ENCODE results near the gene DLK2. TPM values are rescaled to one million over a fixed set of nuclear protein-coding genes. Genes with fewer than 3 reads are reported as not detected.
A peak's percentile ranks its signal among the peaks of the same experiment; 100 is the strongest.

The DLK2 gene
- total RNA-seq, 1 experiment from 2014 or later: 1.6 TPM

- peak overlapping the region; percentile 66 to 86 for H3K4me3 ChIP-seq (replicated peaks in 1 of 2; ENCODE audit: low read depth in 1 of 2, low read length in 2 of 2)
- no peak overlapping the region for H2AFZ ChIP-seq (ENCODE audit: low read depth, low read length, poor library complexity, severe bottlenecking)
- H3K9ac ChIP-seq (ENCODE audit: low read length): peak overlapping the region; percentile 90
- no peaks in the 10 kb centered on the region for H3K36me3 ChIP-seq (ENCODE audit: control insufficient read depth in 1 of 2, insufficient read depth in 2 of 2, low read length in 2 of 2)
- no peaks in the 10 kb centered on the region for H3K9me3 ChIP-seq (ENCODE audit: control insufficient read depth in 1 of 2, insufficient read depth in 1 of 2, low read depth in 1 of 2, low read length in 2 of 2)
- H3K27me3 ChIP-seq (ENCODE audit: insufficient read depth, low read length): no peaks in the 10 kb centered on the region
- H3K9me2 ChIP-seq (ENCODE audit: insufficient read depth): no peaks in the 10 kb centered on the region
- TF ChIP-seq EZH2phosphoT487 (IDR thresholded peaks at IDR 0.05; ENCODE audit: borderline replicate concordance) (no peak), ZFX (IDR thresholded peaks at IDR 0.05) (0 out of 2 replicates have a peak, but pooled peaks have one; percentile 1)
- no peak for DNase-seq (ENCODE audit: low read depth, low spot score)
- peaks cover 54% of the 10 kb centered on the region for H3K79me2 ChIP-seq (ENCODE audit: insufficient read depth, low read length)
- POLR2A ChIA-PET: interaction anchor here (0.8 to 1.4 kb wide), 3 partner anchors 16 to 21 kb away, joined by 3 to 5 read pairs (median 4); no protein-coding TSS in a partner anchor
- intact Hi-C loops (cut with micrococcal nuclease): no loop called here
- peaks cover 9 to 45% of the 10 kb centered on the region in 2 experiments; a peak in 3 of 4 replicates for H3K4me1 ChIP-seq (ENCODE audit: control insufficient read depth in 1 of 2, insufficient read depth in 2 of 2, low read length in 2 of 2)
- peak overlapping the region; percentile 84 for H3K4me2 ChIP-seq (ENCODE audit: low read length)
- ATAC-seq: no peak
- BruUV-seq (replicated peaks): TSS peak; percentile 58
- H4K20me1 ChIP-seq (ENCODE audit: insufficient read depth): no peaks in the 10 kb centered on the region
- peak overlapping the region; percentile 12; the same call in 1 of the 2 replicates for H3K27ac ChIP-seq (ENCODE audit: low read depth, low read length)
- CTCF ChIA-PET: interaction anchor here (0.7 kb wide), 1 partner anchor 22 kb away, joined by 3 read pairs; no protein-coding TSS in a partner anchor
- RAD21 ChIA-PET (ENCODE audit: low non-redundant PET in 1 of 2, low total read pairs in 2 of 2, uncharacterized antibody in 2 of 2, unreplicated experiment in 2 of 2): interaction anchor here in 1 of 2 experiments (0.6 kb wide), 1 partner anchor 109 kb away, joined by 4 read pairs; the partner anchor contains the start of gene ZNF318
These were observed 22.6 kb upstream of the DLK2 start for GRCh38 chr6:43478008-43478372.

- Histone ChIP-seq H3K27me3 (ENCODE audit: insufficient read depth, low read length) (no peaks in the 10 kb centered on the region), H3K9me3 (ENCODE audit: control insufficient read depth in 1 of 2, insufficient read depth in 1 of 2, low read depth in 1 of 2, low read length in 2 of 2) (no peaks in the 10 kb centered on the region), H3K9me2 (ENCODE audit: insufficient read depth) (no peaks in the 10 kb centered on the region), H3K79me2 (ENCODE audit: insufficient read depth, low read length) (peaks cover 48% of the 10 kb centered on the region), H3K4me1 (ENCODE audit: control insufficient read depth in 1 of 2, insufficient read depth in 2 of 2, low read length in 2 of 2) (peaks cover 9 to 42% of the 10 kb centered on the region in 2 experiments; a peak in 3 of 4 replicates), H2AFZ (ENCODE audit: low read depth, low read length, poor library complexity, severe bottlenecking) (peak within 1 kb of the TSS; percentile 36), H3K4me3 (replicated peaks in 1 of 2; ENCODE audit: low read depth in 1 of 2, low read length in 2 of 2) (peak within 1 kb of the TSS; percentile 66 to 86), H4K20me1 (ENCODE audit: insufficient read depth) (no peaks in the 10 kb centered on the region), H3K27ac (ENCODE audit: low read depth, low read length) (peak within 1 kb of the TSS; percentile 12; the same call in 1 of the 2 replicates), H3K36me3 (ENCODE audit: control insufficient read depth in 1 of 2, insufficient read depth in 2 of 2, low read length in 2 of 2) (no peaks in the 10 kb centered on the region), H3K4me2 (ENCODE audit: low read length) (peak within 1 kb of the TSS; percentile 84), H3K9ac (ENCODE audit: low read length) (peak within 1 kb of the TSS; percentile 90)
- ATAC-seq (peak; percentile 99), DNase-seq (ENCODE audit: low read depth, low spot score) (peak; percentile 64)
- ChIA-PET POLR2A (interaction anchor here (0.6 to 1.4 kb wide), 6 partner anchors 16 to 88 kb away, joined by 3 to 6 read pairs (median 4); no protein-coding TSS in a partner anchor), RAD21 (ENCODE audit: low non-redundant PET in 1 of 2, low total read pairs in 2 of 2, uncharacterized antibody in 2 of 2, unreplicated experiment in 2 of 2) (interaction anchor here (0.6 to 0.8 kb wide), 2 partner anchors 19 to 108 kb away, joined by 3 to 4 read pairs; partner anchors contain the start of gene ZNF318 (in 1 of the 2)), CTCF (interaction anchor here (0.7 kb wide), 1 partner anchor 21 kb away, joined by 3 read pairs; no protein-coding TSS in a partner anchor)
- intact Hi-C loops (cut with micrococcal nuclease): no loop called here
- no TSS peak for BruUV-seq (replicated peaks)
- TF ChIP-seq TCF7L2 (IDR thresholded peaks at IDR 0.05; ENCODE audit: borderline replicate concordance, extremely low read depth, insufficient read depth, insufficient read length) (peak; percentile 19), MAX (IDR thresholded peaks at IDR 0.05) (no peak), ZNF274 (IDR thresholded peaks at IDR 0.05; ENCODE audit: low read depth, low read length) (no peak), YY1 (IDR thresholded peaks at IDR 0.05; ENCODE audit: extremely low read depth, insufficient replicate concordance, low read depth, low read length) (peak; percentile 97), RAD21 (IDR thresholded peaks at IDR 0.05; ENCODE audit: low read depth) (no peak), CEBPB (IDR thresholded peaks at IDR 0.05; ENCODE audit: low read depth) (no peak), POLR2A (IDR thresholded peaks at IDR 0.05; ENCODE audit: borderline replicate concordance, extremely low read depth, insufficient read depth, insufficient read length) (peak; percentile 69), EZH2 (IDR thresholded peaks at IDR 0.05) (no peak), SP1 (IDR thresholded peaks at IDR 0.05; ENCODE audit: low read depth) (peak; percentile 46; the same call in 1 of the 2 replicates), ZBTB33 (IDR thresholded peaks at IDR 0.05; ENCODE audit: extremely low read depth, insufficient replicate concordance, low read length) (no peak), CBX3 (IDR thresholded peaks at IDR 0.05; ENCODE audit: low read depth) (no peak), POLR2AphosphoS5 (IDR thresholded peaks at IDR 0.05; ENCODE audit: low read depth, low read length) (peak; percentile 91), ZFX (IDR thresholded peaks at IDR 0.05) (peak; percentile 32; the same call in 1 of the 2 replicates), ATF3 (IDR thresholded peaks at IDR 0.05) (no peak), SIN3A (IDR thresholded peaks at IDR 0.05; ENCODE audit: low read depth) (peak; percentile 66; the same call in 1 of the 2 replicates), EZH2phosphoT487 (IDR thresholded peaks at IDR 0.05; ENCODE audit: borderline replicate concordance) (no peak), JUND (IDR thresholded peaks at IDR 0.05) (no peak)
These were observed 22.1 kb upstream of the DLK2 start, which contains the start of gene TJAP1 for GRCh38 chr6:43477235-43478007. TSS of gene TJAP1 (plus strand) at chr6:43477570. CDS start at chr6:43499002, 21,432 bp downstream.

Measured in HCT116 (cell line).